ENCODE data around the gene MEGF8. TPM values are rescaled to one million over a fixed set of nuclear protein-coding genes. Genes with fewer than 3 reads are reported as not detected.

Gene MEGF8
- total and polyA plus RNA-seq, 2 of the 8 experiments (the other 6 are each of a cell fraction or from before 2014, with no cell fraction given): 13.0 to 23.7 TPM

DNA sequence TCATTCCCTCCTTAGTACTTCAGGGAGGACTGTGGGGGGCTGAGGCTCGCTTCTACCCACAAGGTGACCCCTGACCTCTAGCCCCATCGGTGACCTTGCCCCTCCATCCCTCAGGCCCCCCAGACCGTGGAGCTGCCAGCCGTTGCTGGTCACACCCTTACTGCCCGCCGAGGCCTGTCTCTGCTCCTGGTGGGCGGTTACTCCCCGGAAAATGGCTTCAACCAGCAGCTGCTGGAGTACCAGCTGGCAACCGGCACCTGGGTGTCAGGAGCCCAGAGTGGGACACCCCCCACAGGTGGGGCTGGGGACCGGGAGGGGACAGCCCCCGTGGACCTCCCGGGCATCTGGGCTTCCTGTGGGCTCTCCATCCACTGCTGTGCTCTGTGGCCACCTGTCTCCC is 31.9 kb downstream of the MEGF8 start:
- H2BK120ac ChIP-seq (replicated peaks; ENCODE audit: low read depth, low read length): no peak overlapping the region
- CTCF ChIA-PET (ENCODE audit: partially characterized antibody): interaction anchor here (0.7 to 2.2 kb wide), 5 partner anchors 11 to 82 kb away, joined by 3 to 13 read pairs (median 4); no protein-coding TSS in a partner anchor
- TF ChIP-seq EZH2 (IDR thresholded peaks at IDR 0.05; ENCODE audit: low read depth, low read length, severe bottlenecking): no peak
- no peak for TF ChIP-seq SIN3A (conservative IDR thresholded peaks at IDR 0.05 in 1 of 2, IDR thresholded peaks at IDR 0.05 in 1 of 2; ENCODE audit: low read depth in 1 of 2, low read length in 2 of 2)
- TF ChIP-seq CBX8 (IDR thresholded peaks at IDR 0.05; ENCODE audit: borderline replicate concordance, low read depth, low read length): no peak
- TF ChIP-seq CHD1 (IDR thresholded peaks at IDR 0.05; ENCODE audit: low read depth, low read length): no peak
- TF ChIP-seq, protein P1, sequence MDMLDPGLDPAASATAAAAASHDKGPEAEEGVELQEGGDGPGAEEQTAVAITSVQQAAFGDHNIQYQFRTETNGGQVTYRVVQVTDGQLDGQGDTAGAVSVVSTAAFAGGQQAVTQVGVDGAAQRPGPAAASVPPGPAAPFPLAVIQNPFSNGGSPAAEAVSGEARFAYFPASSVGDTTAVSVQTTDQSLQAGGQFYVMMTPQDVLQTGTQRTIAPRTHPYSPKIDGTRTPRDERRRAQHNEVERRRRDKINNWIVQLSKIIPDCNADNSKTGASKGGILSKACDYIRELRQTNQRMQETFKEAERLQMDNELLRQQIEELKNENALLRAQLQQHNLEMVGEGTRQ (IDR thresholded peaks at IDR 0.05; ENCODE audit: low read length): no peak
- TF ChIP-seq SIRT6 (IDR thresholded peaks at IDR 0.05; ENCODE audit: low read length): no peak
- TF ChIP-seq BCL11A (IDR thresholded peaks at IDR 0.05; ENCODE audit: low read depth in 2 of 2, low read length in 2 of 2): no peak
- TF ChIP-seq, protein P2, sequence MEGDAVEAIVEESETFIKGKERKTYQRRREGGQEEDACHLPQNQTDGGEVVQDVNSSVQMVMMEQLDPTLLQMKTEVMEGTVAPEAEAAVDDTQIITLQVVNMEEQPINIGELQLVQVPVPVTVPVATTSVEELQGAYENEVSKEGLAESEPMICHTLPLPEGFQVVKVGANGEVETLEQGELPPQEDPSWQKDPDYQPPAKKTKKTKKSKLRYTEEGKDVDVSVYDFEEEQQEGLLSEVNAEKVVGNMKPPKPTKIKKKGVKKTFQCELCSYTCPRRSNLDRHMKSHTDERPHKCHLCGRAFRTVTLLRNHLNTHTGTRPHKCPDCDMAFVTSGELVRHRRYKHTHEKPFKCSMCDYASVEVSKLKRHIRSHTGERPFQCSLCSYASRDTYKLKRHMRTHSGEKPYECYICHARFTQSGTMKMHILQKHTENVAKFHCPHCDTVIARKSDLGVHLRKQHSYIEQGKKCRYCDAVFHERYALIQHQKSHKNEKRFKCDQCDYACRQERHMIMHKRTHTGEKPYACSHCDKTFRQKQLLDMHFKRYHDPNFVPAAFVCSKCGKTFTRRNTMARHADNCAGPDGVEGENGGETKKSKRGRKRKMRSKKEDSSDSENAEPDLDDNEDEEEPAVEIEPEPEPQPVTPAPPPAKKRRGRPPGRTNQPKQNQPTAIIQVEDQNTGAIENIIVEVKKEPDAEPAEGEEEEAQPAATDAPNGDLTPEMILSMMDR (IDR thresholded peaks at IDR 0.05; ENCODE audit: control extremely low read depth in 1 of 3, insufficient read depth in 1 of 3, low read depth in 1 of 3, low read length in 3 of 3): no peak
- TF ChIP-seq GTF2F1 (IDR thresholded peaks at IDR 0.05; ENCODE audit: borderline replicate concordance, low read depth, low read length): no peak
- no peak for TF ChIP-seq TEAD4 (IDR thresholded peaks at IDR 0.05; ENCODE audit: low read depth, low read length)
- no peak for TF ChIP-seq CREB1 (IDR thresholded peaks at IDR 0.05)

More for the DNA sequence above, 31.9 kb downstream of the MEGF8 start:
- H3K9ac ChIP-seq (replicated peaks in 1 of 4; ENCODE audit: extremely low read depth in 1 of 4, low read depth in 3 of 4, low read length in 3 of 4): no peak overlapping the region
- no peak overlapping the region for H2BK12ac ChIP-seq (ENCODE audit: low read depth, low read length)
- H3K27me3 ChIP-seq (replicated peaks in 1 of 4; ENCODE audit: control insufficient read depth in 3 of 4, extremely low read depth in 1 of 4, insufficient read depth in 3 of 4, low read length in 3 of 4): no peaks in the 10 kb centered on the region
- no peaks in the 10 kb centered on the region for H3K79me2 ChIP-seq (ENCODE audit: control insufficient read depth in 1 of 2, insufficient read depth in 2 of 2, low read length in 2 of 2)
- DNase-seq (ENCODE audit: low read depth in 1 of 2, low spot score in 2 of 2) (no peak), FAIRE-seq (no peak)
- no peak overlapping the region for H4K91ac ChIP-seq (replicated peaks; ENCODE audit: insufficient read length, low read length)
- peaks cover 2 to 3% of the 10 kb centered on the region in 2 experiments for H4K20me1 ChIP-seq (replicated peaks in 1 of 2; ENCODE audit: control insufficient read depth in 1 of 2, insufficient read depth in 2 of 2, low read length in 2 of 2)
- H3K23ac ChIP-seq (ENCODE audit: insufficient read length): no peak overlapping the region
- H3K4me1 ChIP-seq (replicated peaks in 1 of 4; ENCODE audit: control insufficient read depth in 3 of 4, insufficient read depth in 4 of 4, low read length in 3 of 4): peaks cover 0 to 6% (median 1%) of the 10 kb centered on the region in 4 experiments; a peak in 4 of 7 replicates
- no peaks in the 10 kb centered on the region for H3K79me1 ChIP-seq (ENCODE audit: low read depth, low read length)
- H4K5ac ChIP-seq (ENCODE audit: insufficient read length, low read depth, low read length): no peak overlapping the region
- H3K4me2 ChIP-seq (ENCODE audit: insufficient read depth in 1 of 2, low read depth in 2 of 2, low read length in 2 of 2): no peak overlapping the region
- POLR2A ChIA-PET (ENCODE audit: partially characterized antibody): no interaction called here
- no peak overlapping the region for H3K56ac ChIP-seq (replicated peaks; ENCODE audit: insufficient read length, low read depth, low read length)
- H3K23me2 ChIP-seq (ENCODE audit: low read depth, low read length): no peaks in the 10 kb centered on the region
- no peak overlapping the region for H4K8ac ChIP-seq (ENCODE audit: extremely low read depth, insufficient read depth, low read length)
- no peak overlapping the region for H2AFZ ChIP-seq (ENCODE audit: low read length)
- no peak overlapping the region for H3K14ac ChIP-seq (ENCODE audit: insufficient read length)
- no peak overlapping the region for H2BK15ac ChIP-seq (ENCODE audit: low read length)
- no peak overlapping the region for H3K27ac ChIP-seq (ENCODE audit: low read depth, low read length)
- no peak overlapping the region for H2AK5ac ChIP-seq (ENCODE audit: low read depth, low read length)
- no peak overlapping the region for H2BK5ac ChIP-seq (ENCODE audit: low read depth, low read length)
- 93% methylated on average over 12 of the region's 12 CpGs; no CpG with 5 or more reads in 1 of the 2 experiments for WGBS, 2 experiments (ENCODE audit: extremely low coverage in 1 of 2, insufficient coverage in 1 of 2, insufficient read length in 1 of 2, insufficient replicate concordance in 2 of 2, low coverage in 1 of 2, low lambda C conversion rate in 2 of 2, missing lambda C conversion rate in 1 of 2)
- no peak overlapping the region for H2BK20ac ChIP-seq (ENCODE audit: low read length)
- no peak overlapping the region for H3K4me3 ChIP-seq (ENCODE audit: extremely low read depth in 1 of 4, insufficient read depth in 2 of 4, low read depth in 3 of 4, low read length in 4 of 4)
- no peaks in the 10 kb centered on the region for H3K9me3 ChIP-seq (ENCODE audit: insufficient read depth in 2 of 2, low read depth in 1 of 2, low read length in 1 of 2)
- peaks cover 0 to 7% (median 3%) of the 10 kb centered on the region in 4 experiments; a peak in 4 of 8 replicates for H3K36me3 ChIP-seq (ENCODE audit: control insufficient read depth in 2 of 4, insufficient read depth in 4 of 4, low read length in 3 of 4)
- no peak overlapping the region for H3K4ac ChIP-seq (replicated peaks; ENCODE audit: insufficient read length, low read depth, low read length)
- no peak overlapping the region for H3K18ac ChIP-seq (ENCODE audit: extremely low read depth, low read length)
